BLaER1 (cell line): Measurements from ENCODE around the gene CNTN5.

Experiments used
- H3K27ac ChIP-seq: shearing (Covaris generic); formaldehyde crosslinking; 2 replicates; pipeline ENCODE4 v1.8.1; 2022
- H3K27me3 ChIP-seq: shearing (Covaris generic); formaldehyde crosslinking; 2 replicates; pipeline ENCODE4 v1.8.1; 2022
- H3K36me3 ChIP-seq: shearing (Covaris generic); formaldehyde crosslinking; 2 replicates; pipeline ENCODE4 v1.8.1; 2022
- H3K4me1 ChIP-seq: shearing (Covaris generic); formaldehyde crosslinking; 2 replicates; pipeline ENCODE4 v1.8.1; 2022
- H3K4me2 ChIP-seq: shearing (Covaris generic); formaldehyde crosslinking; 2 replicates; pipeline ENCODE4 v1.8.1; 2022
- H3K4me3 ChIP-seq: shearing (Covaris generic); formaldehyde crosslinking; 2 replicates; pipeline ENCODE4 v1.8.1; 2022
- H3K9ac ChIP-seq: shearing (Covaris generic); formaldehyde crosslinking; 2 replicates; pipeline ENCODE4 v1.8.1; 2022
- H3K9me3 ChIP-seq: shearing (Covaris generic); formaldehyde crosslinking; 2 replicates; pipeline ENCODE4 v1.8.1; 2022
- H4K20me1 ChIP-seq: shearing (Covaris generic); formaldehyde crosslinking; 2 replicates; pipeline ENCODE4 v1.8.1; 2022
- Cebpa-rat ChIP-seq: shearing (Covaris generic); IDR thresholded peaks from 2 replicates; pipeline ENCODE4 v1.8.1; 2022

CNTN5 gene

GRCh38 chr11:99199341-99199740, 178.6 kb downstream of the CNTN5 start:
- H4K20me1 ChIP-seq, result no peaks in the 10 kb centered on the region
- H3K9me3 ChIP-seq, result no peaks in the 10 kb centered on the region
- no peaks in the 10 kb centered on the region for H3K4me1 ChIP-seq
- H3K4me3 ChIP-seq, result no peak overlapping the region
- TF ChIP-seq Cebpa-rat, result no peak
- H3K27ac ChIP-seq, result no peak overlapping the region
- H3K4me2 ChIP-seq, result no peak overlapping the region
- no peaks in the 10 kb centered on the region for H3K36me3 ChIP-seq
- no peak overlapping the region for H3K9ac ChIP-seq
- H3K27me3 ChIP-seq, result no peaks in the 10 kb centered on the region

DNA sequence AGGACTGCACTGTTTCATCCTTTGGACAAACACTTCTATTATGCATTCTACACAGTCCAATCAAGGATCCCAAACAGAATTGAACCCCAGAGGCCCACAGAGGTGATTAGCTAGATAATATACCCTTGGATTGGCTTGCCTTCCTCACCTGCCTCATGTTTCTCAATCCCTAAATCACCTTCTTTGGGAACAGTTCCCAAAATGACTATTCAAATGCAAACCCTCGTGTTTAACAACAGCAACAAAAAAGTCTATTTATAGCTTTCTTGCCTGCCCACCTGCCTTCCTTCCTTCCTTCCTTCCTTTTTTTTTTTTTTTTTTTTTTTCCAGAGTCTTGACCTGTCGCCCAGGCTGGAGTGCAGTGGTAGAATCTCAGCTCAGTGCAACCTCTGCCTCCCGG, 180.0 kb downstream of the CNTN5 start:
- Histone ChIP-seq H3K4me3 (no peak overlapping the region), H3K4me1 (no peaks in the 10 kb centered on the region), H3K9me3 (no peaks in the 10 kb centered on the region), H3K36me3 (no peaks in the 10 kb centered on the region), H3K9ac (no peak overlapping the region), H3K4me2 (no peak overlapping the region), H3K27me3 (no peaks in the 10 kb centered on the region), H3K27ac (no peak overlapping the region), H4K20me1 (no peaks in the 10 kb centered on the region)
- TF ChIP-seq Cebpa-rat, result no peak

- Histone ChIP-seq H4K20me1 (no peaks in the 10 kb centered on the region), H3K4me2 (no peak overlapping the region), H3K4me3 (no peak overlapping the region), H3K27me3 (no peaks in the 10 kb centered on the region), H3K27ac (no peak overlapping the region), H3K9ac (no peak overlapping the region), H3K36me3 (no peaks in the 10 kb centered on the region), H3K4me1 (no peaks in the 10 kb centered on the region), H3K9me3 (no peaks in the 10 kb centered on the region)
- no peak for TF ChIP-seq Cebpa-rat
These were observed 188.1 kb downstream of the CNTN5 start for GRCh38 chr11:99208813-99209212.

DNA sequence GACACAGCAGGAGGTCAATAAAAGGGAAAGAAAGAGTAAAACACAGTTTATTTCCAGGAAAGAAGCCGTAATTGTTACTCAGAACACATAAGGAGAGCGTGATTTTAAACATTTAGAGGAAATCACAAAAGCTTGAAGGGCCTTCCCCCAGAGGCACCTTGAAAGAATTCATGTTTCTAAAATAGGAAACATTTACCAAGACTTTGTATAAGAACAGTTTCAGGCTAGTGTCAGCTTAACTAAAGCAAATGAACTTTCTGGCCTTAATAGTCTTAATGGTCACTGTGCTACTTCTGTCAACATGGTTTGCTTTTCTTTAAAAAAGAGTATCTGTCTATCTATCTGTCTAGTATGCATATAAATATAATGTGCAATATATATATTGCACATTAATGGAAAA, 208.8 kb downstream of the CNTN5 start:
- Histone ChIP-seq H3K36me3 (no peaks in the 10 kb centered on the region), H3K27ac (no peak overlapping the region), H3K9me3 (no peaks in the 10 kb centered on the region), H3K4me3 (no peak overlapping the region), H3K9ac (no peak overlapping the region), H3K4me2 (no peak overlapping the region), H3K27me3 (no peaks in the 10 kb centered on the region), H3K4me1 (peaks cover 5% of the 10 kb centered on the region; the same call in 1 of the 2 replicates), H4K20me1 (no peaks in the 10 kb centered on the region)
- TF ChIP-seq Cebpa-rat, result no peak

GRCh38 chr11:99234534-99234933, 213.8 kb downstream of the CNTN5 start:
- Histone ChIP-seq H3K4me3 (no peak overlapping the region), H3K27ac (no peak overlapping the region), H3K9ac (no peak overlapping the region), H3K4me2 (no peak overlapping the region), H3K27me3 (no peaks in the 10 kb centered on the region), H3K4me1 (peaks cover 8% of the 10 kb centered on the region; the same call in 1 of the 2 replicates), H3K9me3 (no peaks in the 10 kb centered on the region), H4K20me1 (no peaks in the 10 kb centered on the region), H3K36me3 (no peaks in the 10 kb centered on the region)
- no peak for TF ChIP-seq Cebpa-rat

GRCh38 chr11:99238401-99238800, 217.7 kb downstream of the CNTN5 start:
- Histone ChIP-seq H4K20me1 (no peaks in the 10 kb centered on the region), H3K4me3 (no peak overlapping the region), H3K27ac (no peak overlapping the region), H3K4me2 (no peak overlapping the region), H3K4me1 (0 out of 2 replicates have a peak, but pooled peaks cover 6% of the 10 kb centered on the region), H3K36me3 (no peaks in the 10 kb centered on the region), H3K27me3 (no peaks in the 10 kb centered on the region), H3K9ac (no peak overlapping the region), H3K9me3 (no peaks in the 10 kb centered on the region)
- TF ChIP-seq Cebpa-rat, result no peak

GRCh38 chr11:99240192-99241030, 219.7 kb downstream of the CNTN5 start:
- Histone ChIP-seq H3K4me1 (no peaks in the 10 kb centered on the region), H3K27me3 (no peaks in the 10 kb centered on the region), H3K9me3 (no peaks in the 10 kb centered on the region), H4K20me1 (no peaks in the 10 kb centered on the region), H3K9ac (no peak overlapping the region), H3K36me3 (no peaks in the 10 kb centered on the region), H3K27ac (no peak overlapping the region), H3K4me2 (no peak overlapping the region), H3K4me3 (no peak overlapping the region)
- TF ChIP-seq Cebpa-rat, result no peak

DNA sequence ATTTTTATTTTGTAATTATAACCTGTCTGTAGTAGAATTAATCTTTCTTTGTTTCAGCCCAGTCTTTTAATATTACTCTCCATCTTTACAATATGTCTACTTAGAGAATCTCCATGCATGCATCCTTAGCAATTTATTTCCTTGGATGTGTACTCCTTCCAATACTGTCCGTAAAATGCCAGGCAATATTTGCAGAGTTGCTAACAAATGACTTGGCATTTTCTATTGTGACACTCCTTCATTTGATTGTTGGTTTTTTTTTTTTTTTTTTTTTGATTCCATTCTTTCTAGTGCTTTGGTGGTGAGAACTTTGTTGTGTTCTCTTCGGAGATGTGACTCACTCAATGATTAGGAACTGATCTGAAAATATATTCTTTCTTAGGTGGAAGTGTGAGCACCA, 220.3 kb downstream of the CNTN5 start:
- H4K20me1 ChIP-seq, result no peaks in the 10 kb centered on the region
- no peaks in the 10 kb centered on the region for H3K36me3 ChIP-seq
- H3K4me2 ChIP-seq, result no peak overlapping the region
- no peak for TF ChIP-seq Cebpa-rat
- H3K27me3 ChIP-seq, result no peaks in the 10 kb centered on the region
- no peaks in the 10 kb centered on the region for H3K9me3 ChIP-seq
- no peak overlapping the region for H3K9ac ChIP-seq
- no peaks in the 10 kb centered on the region for H3K4me1 ChIP-seq
- no peak overlapping the region for H3K4me3 ChIP-seq
- H3K27ac ChIP-seq, result no peak overlapping the region

GRCh38 chr11:99244613-99245012, 223.9 kb downstream of the CNTN5 start:
- no peaks in the 10 kb centered on the region for H3K27me3 ChIP-seq
- no peak overlapping the region for H3K4me3 ChIP-seq
- no peaks in the 10 kb centered on the region for H3K4me1 ChIP-seq
- H3K4me2 ChIP-seq, result no peak overlapping the region
- no peaks in the 10 kb centered on the region for H3K9me3 ChIP-seq
- H3K9ac ChIP-seq, result no peak overlapping the region
- no peaks in the 10 kb centered on the region for H3K36me3 ChIP-seq
- TF ChIP-seq Cebpa-rat, result no peak
- H4K20me1 ChIP-seq, result no peaks in the 10 kb centered on the region
- H3K27ac ChIP-seq, result no peak overlapping the region

DNA sequence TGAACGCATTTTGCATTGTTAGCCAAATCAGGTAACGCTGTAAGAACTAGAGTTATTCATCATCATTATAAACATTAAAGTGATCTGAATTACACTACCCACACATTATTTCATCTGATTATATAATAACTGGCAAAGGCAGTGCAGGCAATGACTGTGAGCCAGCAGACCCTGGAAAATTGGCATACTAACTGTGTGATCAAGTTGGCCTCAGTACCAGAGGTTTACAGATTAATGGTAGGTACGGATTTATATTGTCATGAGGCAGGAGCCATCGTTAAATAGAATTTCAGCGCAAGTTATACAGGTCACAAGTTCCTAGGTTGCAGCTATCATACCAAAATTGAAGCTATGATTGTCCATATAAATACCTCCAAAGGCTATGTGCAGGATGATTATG, 225.4 kb downstream of the CNTN5 start:
- Histone ChIP-seq H3K27me3 (no peaks in the 10 kb centered on the region), H3K4me3 (no peak overlapping the region), H3K27ac (no peak overlapping the region), H3K36me3 (no peaks in the 10 kb centered on the region), H3K4me1 (no peaks in the 10 kb centered on the region), H3K9ac (no peak overlapping the region), H3K9me3 (no peaks in the 10 kb centered on the region), H3K4me2 (no peak overlapping the region), H4K20me1 (no peaks in the 10 kb centered on the region)
- no peak for TF ChIP-seq Cebpa-rat
